ENCODE data around the gene XYLT1.
"Not testable (repeated sequence)": the region's sequence is repeated elsewhere in the genome, so short reads cannot be mapped to it uniquely, and the experiment has no call there.

- TF ChIP-seq NR2C1 (IDR thresholded peaks at IDR 0.05); NR2C1 (tag; IDR thresholded peaks at IDR 0.05); TCF7L2 (IDR thresholded peaks at IDR 0.05; ENCODE audit: low read depth, low read length); KDM4B (IDR thresholded peaks at IDR 0.05; ENCODE audit: borderline replicate concordance in 2 of 2, low read depth in 1 of 2); ZNF75A (CRISPR knock-in tag; IDR thresholded peaks at IDR 0.05); ZC3H4 (CRISPR knock-in tag; IDR thresholded peaks at IDR 0.05; ENCODE audit: borderline replicate concordance); ZNF24 (IDR thresholded peaks at IDR 0.05); CHD2 (IDR thresholded peaks at IDR 0.05; ENCODE audit: low read depth, low read length); RAD21 (CRISPR knock-in tag; conservative IDR thresholded peaks at IDR 0.05 in 1 of 2, IDR thresholded peaks at IDR 0.05 in 1 of 2); CBX1 (IDR thresholded peaks at IDR 0.05; ENCODE audit: low read depth): not testable (repeated sequence)
Measured at GRCh38 chr16:17482341-17482740, 11.6 kb upstream of the XYLT1 start.

Data from K562 (cell line).